AG20443 (cell line): ENCODE data around the gene TFF3.

Experiments used
- DNase-seq: peaks from one replicate; pipeline ENCODE4 v3.0.0; 2012; ENCODE audit warnings: low spot score, mixed read lengths

Gene TFF3

GRCh38 chr21:42346866-42347600 lies 31.8 kb upstream of the TFF3 start:
- DNase-seq: no peak

- peak; percentile 2 for DNase-seq
These were observed 31.2 kb upstream of the TFF3 start for GRCh38 chr21:42346441-42346840.

- DNase-seq: no peak
These were observed 29.4 kb upstream of the TFF3 start for GRCh38 chr21:42344631-42345030.

DNA sequence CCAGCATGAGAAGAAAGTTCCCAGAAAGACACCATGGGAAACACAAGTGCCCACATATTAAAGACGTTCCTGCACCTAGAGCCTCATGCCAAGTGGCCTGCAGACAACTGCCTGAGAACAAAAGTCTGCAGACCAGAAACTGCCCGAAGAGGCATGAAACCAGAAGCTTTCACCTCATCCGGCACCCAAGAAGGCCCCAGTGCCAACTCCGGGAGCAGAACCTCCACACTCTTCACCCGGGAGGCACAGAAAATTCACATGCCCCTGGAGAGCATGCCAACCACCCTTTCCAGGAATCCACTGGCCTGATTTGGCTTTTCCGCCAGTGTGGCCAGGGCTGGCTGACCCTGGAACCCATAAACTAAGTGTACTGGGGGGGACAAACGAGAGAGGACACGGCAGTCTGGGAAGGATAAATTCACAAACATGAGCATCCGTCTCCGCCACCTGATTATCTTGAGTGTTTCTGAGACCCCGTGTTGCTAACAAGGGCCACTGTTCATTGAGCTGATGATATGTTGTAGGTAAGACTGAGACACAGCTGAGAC lies 28.8 kb upstream of the TFF3 start:
- DNase-seq: no peak

GRCh38 chr21:42343556-42343955 lies 28.3 kb upstream of the TFF3 start:
- no peak for DNase-seq

GRCh38 chr21:42343101-42343500 lies 27.9 kb upstream of the TFF3 start:
- DNase-seq: no peak

DNA sequence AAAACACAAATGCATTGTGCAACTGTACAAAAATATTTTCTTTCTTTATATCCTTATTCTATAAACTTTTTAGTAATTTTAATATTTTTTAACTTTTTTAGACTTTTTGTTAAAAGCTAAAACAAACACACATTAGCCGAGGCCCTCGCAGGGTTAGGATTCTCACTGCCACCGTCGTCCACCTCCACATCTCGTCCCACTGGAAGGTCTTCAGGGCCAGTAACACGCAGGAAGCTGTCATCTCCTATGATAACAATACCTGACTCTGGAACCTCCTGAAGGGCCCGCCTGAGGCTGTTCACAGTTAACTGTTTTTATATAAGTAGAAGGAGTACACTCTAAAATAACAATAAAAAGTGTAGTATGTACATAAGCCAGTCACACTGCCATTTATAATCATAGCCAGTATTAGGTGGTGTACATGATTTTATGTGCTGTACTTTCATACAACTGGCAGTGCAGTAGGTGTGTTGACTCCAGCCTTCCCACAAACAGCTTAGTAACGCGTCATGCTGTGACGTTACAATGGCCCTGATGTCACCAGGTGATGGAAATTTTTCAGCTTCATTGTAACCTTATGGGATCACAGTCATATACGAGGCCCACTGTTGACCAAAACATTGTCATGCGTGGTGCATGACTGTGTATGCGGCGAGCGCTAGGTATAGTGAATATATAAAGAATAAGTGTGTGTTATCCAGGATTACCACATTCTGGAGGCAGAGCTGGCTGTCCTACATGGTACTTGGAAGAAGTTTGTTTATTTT lies 26.8 kb upstream of the TFF3 start:
- DNase-seq: no peak

GRCh38 chr21:42340187-42341050 lies 25.2 kb upstream of the TFF3 start:
- no peak for DNase-seq

DNA sequence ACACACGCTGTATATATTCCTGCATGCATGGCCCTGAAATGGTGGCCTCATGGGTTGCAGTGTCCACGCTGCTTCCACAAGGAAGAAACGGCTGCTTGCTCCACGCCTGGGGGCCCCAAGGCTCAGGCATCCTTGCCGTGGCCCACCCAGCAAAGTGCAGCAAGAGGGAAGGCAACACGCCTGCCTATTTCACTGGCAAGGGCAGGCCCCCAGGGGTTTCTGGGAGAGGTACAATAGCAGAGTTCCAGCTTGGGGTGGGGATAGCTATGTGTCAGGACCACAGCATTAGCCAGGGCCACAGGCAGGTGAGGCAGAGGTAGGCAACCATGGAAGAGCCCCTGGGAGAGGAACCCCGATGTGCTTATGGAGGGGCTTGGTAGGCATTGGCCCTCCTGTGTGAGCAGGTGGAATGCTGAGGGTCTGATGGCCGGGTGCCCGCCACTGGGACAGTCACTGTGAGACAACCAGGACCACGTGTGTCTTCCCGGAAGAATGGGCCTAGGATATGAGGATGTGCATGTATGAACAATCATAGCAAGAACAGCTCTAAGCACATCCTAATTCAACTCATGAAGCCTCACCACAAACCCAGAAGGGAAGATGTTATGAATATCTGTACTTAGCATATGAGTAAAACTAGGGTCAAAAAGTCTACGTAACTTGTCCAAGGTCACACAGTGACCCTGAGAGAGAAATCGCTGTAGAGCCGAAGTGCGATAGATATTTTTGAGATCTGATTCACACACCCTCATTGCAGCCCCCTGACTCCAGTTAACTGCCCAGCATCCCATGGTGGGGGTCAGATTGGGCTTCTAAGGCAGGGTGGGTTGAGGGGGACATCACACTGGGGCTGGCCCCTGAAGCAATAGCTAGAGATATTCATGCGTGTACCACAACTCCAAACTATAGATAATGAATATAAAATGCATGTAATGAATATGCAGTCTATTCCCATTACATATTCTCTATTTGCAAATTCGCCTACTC lies 23.8 kb upstream of the TFF3 start:
- no peak for DNase-seq

DNA sequence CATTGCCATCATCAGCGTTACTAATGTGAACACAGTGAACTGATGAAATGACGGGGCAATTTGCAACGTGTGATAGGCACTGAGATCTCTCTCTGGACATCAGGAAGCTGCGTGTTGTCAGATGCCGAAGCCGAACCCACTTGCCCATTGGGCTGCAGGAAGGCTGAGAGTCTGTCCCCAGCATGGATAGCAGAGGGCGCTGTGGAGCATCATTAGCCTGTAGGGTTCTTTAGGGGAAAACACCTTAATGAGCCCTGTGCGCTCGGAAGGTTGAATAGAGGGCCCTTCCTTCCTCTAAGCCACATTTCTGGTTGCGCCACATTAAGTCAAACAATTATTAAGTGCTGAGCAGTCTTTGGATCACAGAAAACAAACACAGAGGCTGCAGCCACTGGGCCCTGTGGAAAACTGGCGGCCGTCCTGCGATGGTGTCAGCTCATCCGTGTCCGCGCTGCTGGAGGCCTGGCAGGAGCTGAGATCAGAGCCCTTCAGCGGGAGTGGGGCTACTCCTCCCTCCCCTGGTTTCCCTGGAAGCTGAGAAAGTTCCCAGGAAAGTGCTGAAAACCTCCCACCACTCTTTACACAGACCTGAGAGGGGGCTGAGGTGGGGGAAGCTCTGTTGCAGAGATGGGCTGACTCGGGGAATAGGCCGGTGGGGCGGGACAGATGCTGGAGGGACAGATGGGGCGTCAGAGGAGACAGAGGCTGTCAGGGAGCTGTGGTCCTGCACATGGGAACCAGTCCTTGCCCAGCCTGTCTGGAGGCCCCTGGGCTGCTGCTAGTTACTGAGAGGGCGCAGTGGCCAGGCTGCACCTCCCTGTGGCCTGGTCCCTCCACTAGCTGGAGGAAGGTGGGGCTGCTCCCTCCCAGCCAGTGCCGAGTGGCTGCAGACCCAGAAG lies 22.9 kb upstream of the TFF3 start:
- peak; percentile 54 for DNase-seq

- DNase-seq: no peak
These were observed 22.1 kb upstream of the TFF3 start for GRCh38 chr21:42337276-42337675.

- DNase-seq: no peak
These were observed 20.8 kb upstream of the TFF3 start for GRCh38 chr21:42336054-42336453.

GRCh38 chr21:42332557-42333317 lies 17.5 kb upstream of the TFF3 start:
- DNase-seq: peak; percentile 2

GRCh38 chr21:42331660-42332059 lies 16.5 kb upstream of the TFF3 start:
- no peak for DNase-seq

DNA sequence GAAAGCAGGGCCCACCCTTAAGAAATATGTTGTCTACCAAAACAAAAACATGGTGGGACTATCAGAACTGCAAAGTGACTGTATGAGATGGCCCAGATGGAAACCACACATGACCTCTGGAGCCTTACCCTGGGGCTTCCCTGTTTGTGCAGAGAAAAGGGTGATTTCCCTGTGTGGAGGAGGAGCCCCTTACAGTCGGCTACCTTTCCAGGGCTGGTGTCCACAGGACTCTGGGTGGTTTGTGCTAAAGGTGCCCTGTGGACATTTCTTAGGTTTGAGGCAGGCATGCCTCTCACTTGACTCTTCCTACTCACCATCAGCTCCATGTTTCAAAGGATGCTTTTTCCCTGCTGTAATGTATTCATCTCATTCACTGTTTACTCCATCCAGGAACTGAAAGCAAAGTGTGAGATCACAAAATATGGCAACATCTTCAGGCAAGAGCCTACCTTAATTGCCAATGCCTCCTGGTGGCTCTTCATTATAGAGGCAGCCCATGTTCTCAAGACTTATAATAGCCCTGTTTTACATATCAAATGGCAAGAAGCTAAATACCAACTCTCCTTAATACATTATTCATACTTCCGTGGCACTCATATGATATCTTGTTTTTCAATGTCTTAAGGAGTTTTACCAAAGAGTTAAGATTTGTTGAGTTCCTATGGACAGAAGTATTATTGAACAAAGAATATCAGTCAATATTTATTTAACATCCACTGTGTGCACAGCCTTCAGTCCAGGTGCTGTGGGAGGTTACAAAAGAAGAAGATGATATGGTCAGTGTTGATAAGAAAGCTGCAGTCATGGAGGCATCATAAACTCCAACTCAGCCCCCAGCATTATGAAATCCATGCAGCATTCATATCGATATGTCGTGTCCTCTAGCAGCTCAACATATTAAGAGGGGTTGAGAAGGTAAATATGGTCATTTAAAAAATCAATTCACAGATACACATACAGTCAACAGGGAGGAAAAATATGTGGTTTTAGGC lies 15.5 kb upstream of the TFF3 start:
- DNase-seq: no peak

- no peak for DNase-seq
These were observed 9.7 kb upstream of the TFF3 start for GRCh38 chr21:42324896-42325295.

GRCh38 chr21:42321845-42322244 lies 6.6 kb upstream of the TFF3 start:
- no peak for DNase-seq

DNA sequence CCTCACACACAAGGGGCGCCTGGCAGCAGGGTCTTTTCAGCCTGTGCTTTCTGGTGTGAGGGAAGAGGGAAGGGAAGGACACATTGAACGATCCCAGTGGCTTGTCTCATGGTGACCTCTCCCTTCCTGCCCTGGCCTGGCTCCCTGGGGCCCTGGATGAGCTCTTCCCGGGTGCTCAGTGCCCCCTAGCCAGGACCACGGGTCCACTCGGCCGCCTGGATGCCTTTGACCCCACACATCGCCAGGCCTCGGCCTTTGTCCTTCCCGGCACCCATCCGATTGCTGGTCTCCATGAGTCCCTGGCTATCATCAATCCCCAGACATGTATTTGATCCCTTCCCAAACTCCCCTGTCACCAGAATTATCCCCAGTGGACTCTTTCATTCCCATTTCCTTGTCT lies 6.0 kb upstream of the TFF3 start:
- no peak for DNase-seq
